Fibroblast of lung (primary cell): ENCODE measurements around the gene TMPRSS9. TPM values are rescaled to one million over a fixed set of nuclear protein-coding genes. Genes with fewer than 3 reads are reported as not detected.

Experiments used
- DNase-seq, 2 donors: peaks; one replicate each; pipeline versions ENCODE4 v3.0.0 to v3.0.0-alpha.2; 2010; ENCODE audit warnings: low read depth in 2 of 2
- H2AFZ ChIP-seq: 2 replicates; pipeline ENCODE4 v1.5.1; 2012; ENCODE audit warnings: low read length, control low read depth, inconsistent platforms
- H3K27ac ChIP-seq: 2 replicates; pipeline ENCODE4 v1.5.1; 2011; ENCODE audit warnings: low read length, control low read depth; ENCODE audit not compliant: insufficient read depth
- H3K27me3 ChIP-seq: 2 replicates; pipeline ENCODE4 v1.5.1; 2011; ENCODE audit warnings: mild to moderate bottlenecking, low read length; ENCODE audit not compliant: control insufficient read depth, insufficient read depth
- H3K36me3 ChIP-seq: 2 replicates; pipeline ENCODE4 v1.5.1; 2011; ENCODE audit warnings: low read length; ENCODE audit not compliant: control insufficient read depth, insufficient read depth
- H3K4me1 ChIP-seq: 2 replicates; pipeline ENCODE4 v1.5.1; 2011; ENCODE audit warnings: low read length; ENCODE audit not compliant: control insufficient read depth, insufficient read depth; ENCODE audit errors: extremely low read depth
- H3K4me2 ChIP-seq: 2 replicates; pipeline ENCODE4 v1.5.1; 2011; ENCODE audit warnings: low read length, control low read depth; ENCODE audit not compliant: insufficient read depth; ENCODE audit errors: extremely low read depth
- H3K4me3 ChIP-seq, 4 experiments: fragments of 200-600 bp in 1 of 4; sonication (generic) in 1 of 4; replicated peaks in 1 of 4; 2 replicates each; pipeline ENCODE4 v1.5.1; 2011 to 2016; ENCODE audit warnings: low read length in 4 of 4, low read depth in 3 of 4, mild to moderate bottlenecking in 3 of 4, control low read depth in 2 of 4, inconsistent platforms in 1 of 4, mixed read lengths in 1 of 4; ENCODE audit not compliant: insufficient read depth in 1 of 4; ENCODE audit errors: control extremely low read depth in 1 of 4
- H3K79me2 ChIP-seq: 2 replicates; pipeline ENCODE4 v1.5.1; 2012; ENCODE audit warnings: mild to moderate bottlenecking, low read length, inconsistent platforms; ENCODE audit not compliant: control insufficient read depth, insufficient read depth
- H3K9ac ChIP-seq: 2 replicates; pipeline ENCODE4 v1.5.1; 2011; ENCODE audit warnings: mild to moderate bottlenecking, low read length, control low read depth; ENCODE audit not compliant: insufficient read depth
- H3K9me3 ChIP-seq: 2 replicates; pipeline ENCODE4 v1.5.1; 2012; ENCODE audit warnings: low read depth, low read length; ENCODE audit not compliant: control insufficient read depth, insufficient read depth
- H4K20me1 ChIP-seq: 2 replicates; pipeline ENCODE4 v1.5.1; 2011; ENCODE audit warnings: low read length; ENCODE audit not compliant: control insufficient read depth, insufficient read depth; ENCODE audit errors: extremely low read depth
- EZH2 ChIP-seq: IDR thresholded peaks from 2 replicates; pipeline ENCODE4 v1.5.1; 2012; ENCODE audit warnings: low read length, control low read depth, mild to moderate bottlenecking; ENCODE audit errors: missing control alignments
- polyA plus RNA-seq, 2 donors: library from polyadenylated mRNA; depleted of rRNA in 1 of 2; stranded (reverse) in 1 of 2; unstranded in 1 of 2; fragments of >200 nt; gene quantifications; 2 replicates each; pipeline ENCODE4 v1.2.1, GENCODE V29; 2011 to 2012; ENCODE audit warnings: missing spikeins in 1 of 2
- total RNA-seq: library from RNA; depleted of rRNA; stranded (reverse); fragments of >200 nt; gene quantifications from 2 replicates; pipeline ENCODE4 v1.2.1, GENCODE V29; 2014
- TF ChIP-seq, protein P1 (sequence below), 2 donors: IDR thresholded peaks in 1 of 2; conservative IDR thresholded peaks in 1 of 2; 1 replicate in 1 of 2; 2 replicates in 1 of 2; pipeline ENCODE4 v1.5.1; 2011 to 2012; ENCODE audit warnings: low read length in 2 of 2, control low read depth in 1 of 2, inconsistent platforms in 1 of 2, low read depth in 1 of 2, mild to moderate bottlenecking in 1 of 2

Gene TMPRSS9
- total and polyA plus RNA-seq, 2 donors (not counting 1 experiment from before 2014, with no cell fraction given), result not detected

DNA sequence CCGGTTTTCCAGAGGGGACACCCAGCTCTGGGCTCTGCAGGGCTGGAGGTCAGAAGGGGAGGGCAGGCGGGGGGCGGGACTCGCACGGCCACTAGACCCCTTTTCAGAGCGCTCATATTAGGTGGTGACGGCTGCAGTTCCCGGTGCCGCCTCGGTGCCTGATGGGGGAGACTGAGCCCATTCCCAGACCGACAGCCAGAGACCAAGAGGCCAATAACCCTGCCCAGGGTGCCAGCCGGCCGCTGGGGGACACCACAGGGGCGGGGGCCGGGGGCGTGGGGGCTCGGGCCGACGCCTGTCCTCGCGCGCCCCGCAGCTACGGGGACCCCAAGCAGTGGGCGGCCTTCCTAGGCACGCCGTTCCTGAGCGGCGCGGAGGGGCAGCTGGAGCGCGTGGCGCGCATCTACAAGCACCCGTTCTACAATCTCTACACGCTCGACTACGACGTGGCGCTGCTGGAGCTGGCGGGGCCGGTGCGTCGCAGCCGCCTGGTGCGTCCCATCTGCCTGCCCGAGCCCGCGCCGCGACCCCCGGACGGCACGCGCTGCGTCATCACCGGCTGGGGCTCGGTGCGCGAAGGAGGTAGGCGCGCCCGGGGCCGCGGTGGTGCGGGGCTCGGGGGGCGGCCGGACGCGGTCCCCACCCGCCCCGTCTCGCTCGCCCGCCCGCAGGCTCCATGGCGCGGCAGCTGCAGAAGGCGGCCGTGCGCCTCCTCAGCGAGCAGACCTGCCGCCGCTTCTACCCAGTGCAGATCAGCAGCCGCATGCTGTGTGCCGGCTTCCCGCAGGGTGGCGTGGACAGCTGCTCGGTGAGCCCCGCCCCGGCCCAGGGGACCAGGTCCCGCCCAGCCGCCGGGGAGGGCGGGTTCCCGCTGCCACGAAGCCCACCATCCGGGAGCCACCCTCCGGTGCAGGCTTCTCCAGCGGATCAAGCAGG is 64.9 kb downstream of the TMPRSS9 start:
- peaks cover 11% of the 10 kb centered on the region for H3K36me3 ChIP-seq
- H3K27me3 ChIP-seq, result no peaks in the 10 kb centered on the region
- DNase-seq, result peak; percentile 69 to 76
- peaks cover 17% of the 10 kb centered on the region for H3K4me1 ChIP-seq
- no peak overlapping the region for H3K27ac ChIP-seq
- H3K4me2 ChIP-seq, result peak overlapping the region; percentile 90
- no peaks in the 10 kb centered on the region for H4K20me1 ChIP-seq
- H3K4me3 ChIP-seq, result peak overlapping the region in 3 of 4 experiments; percentile 7 to 97 (median 86)
- H2AFZ ChIP-seq, result no peak overlapping the region
- no peaks in the 10 kb centered on the region for H3K9me3 ChIP-seq
- H3K79me2 ChIP-seq, result peaks cover 32% of the 10 kb centered on the region
- TF ChIP-seq, protein P1, sequence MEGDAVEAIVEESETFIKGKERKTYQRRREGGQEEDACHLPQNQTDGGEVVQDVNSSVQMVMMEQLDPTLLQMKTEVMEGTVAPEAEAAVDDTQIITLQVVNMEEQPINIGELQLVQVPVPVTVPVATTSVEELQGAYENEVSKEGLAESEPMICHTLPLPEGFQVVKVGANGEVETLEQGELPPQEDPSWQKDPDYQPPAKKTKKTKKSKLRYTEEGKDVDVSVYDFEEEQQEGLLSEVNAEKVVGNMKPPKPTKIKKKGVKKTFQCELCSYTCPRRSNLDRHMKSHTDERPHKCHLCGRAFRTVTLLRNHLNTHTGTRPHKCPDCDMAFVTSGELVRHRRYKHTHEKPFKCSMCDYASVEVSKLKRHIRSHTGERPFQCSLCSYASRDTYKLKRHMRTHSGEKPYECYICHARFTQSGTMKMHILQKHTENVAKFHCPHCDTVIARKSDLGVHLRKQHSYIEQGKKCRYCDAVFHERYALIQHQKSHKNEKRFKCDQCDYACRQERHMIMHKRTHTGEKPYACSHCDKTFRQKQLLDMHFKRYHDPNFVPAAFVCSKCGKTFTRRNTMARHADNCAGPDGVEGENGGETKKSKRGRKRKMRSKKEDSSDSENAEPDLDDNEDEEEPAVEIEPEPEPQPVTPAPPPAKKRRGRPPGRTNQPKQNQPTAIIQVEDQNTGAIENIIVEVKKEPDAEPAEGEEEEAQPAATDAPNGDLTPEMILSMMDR (conservative IDR thresholded peaks at IDR 0.05 in 1 of 2, IDR thresholded peaks at IDR 0.05 in 1 of 2; ENCODE audit: low read depth in 1 of 2, low read length in 2 of 2), result peak in 1 of 2 donors; percentile 39
- TF ChIP-seq EZH2, result no peak
- H3K9ac ChIP-seq, result no peak overlapping the region

DNA sequence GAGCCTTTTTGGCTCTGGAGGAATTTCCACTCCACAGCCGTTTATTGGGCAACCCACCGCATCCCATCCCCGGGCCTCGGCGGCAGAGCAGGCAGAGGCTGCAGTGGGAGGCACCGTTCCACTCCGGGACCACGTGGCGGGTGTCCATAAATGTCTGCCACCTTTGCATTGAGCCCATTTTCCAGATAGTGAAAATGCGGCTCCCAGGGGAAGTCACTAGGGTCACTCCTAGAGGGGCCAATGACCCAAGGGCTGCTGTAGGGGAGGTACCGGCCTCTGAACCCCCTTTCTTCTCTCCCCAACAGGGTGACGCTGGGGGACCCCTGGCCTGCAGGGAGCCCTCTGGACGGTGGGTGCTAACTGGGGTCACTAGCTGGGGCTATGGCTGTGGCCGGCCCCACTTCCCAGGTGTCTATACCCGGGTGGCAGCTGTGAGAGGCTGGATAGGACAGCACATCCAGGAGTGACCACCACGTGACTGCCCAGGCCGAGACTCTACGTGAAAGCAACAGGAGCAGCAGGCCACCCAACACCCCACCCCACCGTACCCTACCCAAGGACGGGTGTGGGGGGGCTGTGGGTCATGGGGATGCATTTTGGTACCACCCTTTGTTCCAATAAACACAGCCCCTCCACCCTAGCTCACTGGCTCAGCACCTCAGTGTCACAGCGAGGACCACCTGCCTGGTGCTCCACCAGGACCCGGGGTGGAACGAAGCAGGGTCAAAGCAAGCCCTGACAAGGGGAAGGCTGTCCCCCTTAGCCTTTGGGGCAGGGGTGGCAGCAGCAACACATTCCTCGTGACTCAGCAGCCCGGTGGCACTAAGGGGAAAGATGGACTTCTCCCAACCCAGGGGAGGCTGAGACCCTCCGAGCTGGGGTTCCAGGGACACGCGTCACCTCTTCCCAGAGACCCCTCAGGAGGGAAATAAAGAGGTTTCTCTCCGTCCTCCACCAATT is 65.8 kb downstream of the TMPRSS9 start:
- Histone ChIP-seq H4K20me1 (no peaks in the 10 kb centered on the region), H2AFZ (no peak overlapping the region), H3K27ac (peak overlapping the region; percentile 98), H3K79me2 (peaks cover 32% of the 10 kb centered on the region), H3K27me3 (no peaks in the 10 kb centered on the region), H3K4me1 (peaks cover 17% of the 10 kb centered on the region), H3K4me3 (peak overlapping the region; percentile 72 to 97 (median 89)), H3K9me3 (no peaks in the 10 kb centered on the region), H3K9ac (peak overlapping the region; percentile 99), H3K36me3 (peaks cover 14% of the 10 kb centered on the region), H3K4me2 (peak overlapping the region; percentile 90)
- no peak for DNase-seq
- no peak for TF ChIP-seq EZH2
- TF ChIP-seq, protein P1 (conservative IDR thresholded peaks at IDR 0.05 in 1 of 2, IDR thresholded peaks at IDR 0.05 in 1 of 2; ENCODE audit: low read depth in 1 of 2, low read length in 2 of 2), result no peak
